H1 (cell line): Measurements from ENCODE around the gene MMP7. TPM values are rescaled to one million over a fixed set of nuclear protein-coding genes. Genes with fewer than 3 reads are reported as not detected.

ENCODE experiments used
- BACH1 ChIP-seq: IDR thresholded peaks from 2 replicates; pipeline ENCODE4 v1.6.1; 2012; ENCODE audit warnings: low read length, improper control_type of control experiment
- CBX8 ChIP-seq: fragments of 300-800, 300-1000 bp; sonication (generic); IDR thresholded peaks from 2 replicates; pipeline ENCODE4 v1.7.1; 2016; ENCODE audit warnings: low read depth, low read length, borderline replicate concordance
- FOSL1 ChIP-seq: IDR thresholded peaks from 2 replicates; pipeline ENCODE4 v1.6.1; 2011; ENCODE audit warnings: mild to moderate bottlenecking, low read depth, low read length, moderate library complexity; ENCODE audit not compliant: insufficient read depth
- GABPA ChIP-seq: IDR thresholded peaks from 2 replicates; pipeline ENCODE4 v1.6.1; 2011; ENCODE audit warnings: mild to moderate bottlenecking, low read length, moderate library complexity, borderline replicate concordance; ENCODE audit not compliant: insufficient read depth
- GTF2F1 ChIP-seq: IDR thresholded peaks from 2 replicates; pipeline ENCODE4 v1.6.1; 2012; ENCODE audit warnings: low read depth, low read length, improper control_type of control experiment, borderline replicate concordance
- NRF1 ChIP-seq: IDR thresholded peaks from 2 replicates; pipeline ENCODE4 v1.6.1; 2011; ENCODE audit warnings: mild to moderate bottlenecking, low read depth, low read length, improper control_type of control experiment
- TCF12 ChIP-seq: IDR thresholded peaks from 2 replicates; pipeline ENCODE4 v1.6.1; 2011; ENCODE audit warnings: low read depth, mild to moderate bottlenecking, low read length
- polyA plus RNA-seq, 7 experiments: library from polyadenylated mRNA; depleted of rRNA in 3 of 7; stranded (reverse) in 5 of 7; unstranded in 2 of 7; fragments of >200 nt in 5 of 7; fragments of 200-250 nt in 2 of 7; gene quantifications; 1 replicate in 5 of 7; 2 replicates in 1 of 7; 4 replicates in 1 of 7; pipeline versions ENCODE4 v1.2.1 to v1.2.3, GENCODE V29; 2011 to 2013; ENCODE audit warnings: missing spikeins in 2 of 7, mixed read lengths in 2 of 7
- total RNA-seq: library from RNA; stranded (reverse); fragmentation: NEBNext Ultra II Directional; extraction: Animal tissue kit (Norgen Biotek cat#: 25700); gene quantifications from 2 replicates; pipeline ENCODE4 v1.2.1, GENCODE V29; 2021
- TF ChIP-seq, protein P1 (sequence below): fragments of 300-600 bp; sonication (generic); IDR thresholded peaks from 2 replicates; pipeline ENCODE4 v1.7.1; 2012; ENCODE audit warnings: low read length, moderate library complexity, mild to moderate bottlenecking, inconsistent platforms; ENCODE audit not compliant: insufficient replicate concordance
- TF ChIP-seq, protein P2 (sequence below): IDR thresholded peaks from 2 replicates; pipeline ENCODE4 v1.6.1; 2012; ENCODE audit warnings: inconsistent platforms

Gene MMP7
- total and polyA plus RNA-seq, 2 of the 8 experiments (the other 6 are each of a cell fraction or from before 2014, with no cell fraction given), result not detected

DNA sequence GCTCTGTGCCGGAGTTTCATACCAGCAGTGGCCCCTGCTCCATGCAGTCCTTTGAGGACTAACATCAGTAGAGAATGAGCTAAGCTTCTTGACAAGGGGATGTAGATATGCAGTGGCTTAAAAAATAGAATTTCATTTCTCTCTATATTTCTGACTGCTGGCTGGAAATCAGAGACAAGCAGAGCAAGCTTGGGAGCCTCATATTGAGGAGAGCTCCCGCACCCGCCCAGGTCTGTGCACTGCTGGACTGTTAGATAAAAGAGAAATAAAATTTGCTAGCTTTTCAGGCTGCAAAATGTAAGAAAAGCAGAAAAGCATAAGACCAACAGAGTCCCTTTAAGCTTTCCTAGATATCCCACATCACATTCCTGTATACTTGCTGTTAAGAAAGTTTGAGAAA, 31.4 kb downstream of the MMP7 start (continued):
- TF ChIP-seq, protein P1, sequence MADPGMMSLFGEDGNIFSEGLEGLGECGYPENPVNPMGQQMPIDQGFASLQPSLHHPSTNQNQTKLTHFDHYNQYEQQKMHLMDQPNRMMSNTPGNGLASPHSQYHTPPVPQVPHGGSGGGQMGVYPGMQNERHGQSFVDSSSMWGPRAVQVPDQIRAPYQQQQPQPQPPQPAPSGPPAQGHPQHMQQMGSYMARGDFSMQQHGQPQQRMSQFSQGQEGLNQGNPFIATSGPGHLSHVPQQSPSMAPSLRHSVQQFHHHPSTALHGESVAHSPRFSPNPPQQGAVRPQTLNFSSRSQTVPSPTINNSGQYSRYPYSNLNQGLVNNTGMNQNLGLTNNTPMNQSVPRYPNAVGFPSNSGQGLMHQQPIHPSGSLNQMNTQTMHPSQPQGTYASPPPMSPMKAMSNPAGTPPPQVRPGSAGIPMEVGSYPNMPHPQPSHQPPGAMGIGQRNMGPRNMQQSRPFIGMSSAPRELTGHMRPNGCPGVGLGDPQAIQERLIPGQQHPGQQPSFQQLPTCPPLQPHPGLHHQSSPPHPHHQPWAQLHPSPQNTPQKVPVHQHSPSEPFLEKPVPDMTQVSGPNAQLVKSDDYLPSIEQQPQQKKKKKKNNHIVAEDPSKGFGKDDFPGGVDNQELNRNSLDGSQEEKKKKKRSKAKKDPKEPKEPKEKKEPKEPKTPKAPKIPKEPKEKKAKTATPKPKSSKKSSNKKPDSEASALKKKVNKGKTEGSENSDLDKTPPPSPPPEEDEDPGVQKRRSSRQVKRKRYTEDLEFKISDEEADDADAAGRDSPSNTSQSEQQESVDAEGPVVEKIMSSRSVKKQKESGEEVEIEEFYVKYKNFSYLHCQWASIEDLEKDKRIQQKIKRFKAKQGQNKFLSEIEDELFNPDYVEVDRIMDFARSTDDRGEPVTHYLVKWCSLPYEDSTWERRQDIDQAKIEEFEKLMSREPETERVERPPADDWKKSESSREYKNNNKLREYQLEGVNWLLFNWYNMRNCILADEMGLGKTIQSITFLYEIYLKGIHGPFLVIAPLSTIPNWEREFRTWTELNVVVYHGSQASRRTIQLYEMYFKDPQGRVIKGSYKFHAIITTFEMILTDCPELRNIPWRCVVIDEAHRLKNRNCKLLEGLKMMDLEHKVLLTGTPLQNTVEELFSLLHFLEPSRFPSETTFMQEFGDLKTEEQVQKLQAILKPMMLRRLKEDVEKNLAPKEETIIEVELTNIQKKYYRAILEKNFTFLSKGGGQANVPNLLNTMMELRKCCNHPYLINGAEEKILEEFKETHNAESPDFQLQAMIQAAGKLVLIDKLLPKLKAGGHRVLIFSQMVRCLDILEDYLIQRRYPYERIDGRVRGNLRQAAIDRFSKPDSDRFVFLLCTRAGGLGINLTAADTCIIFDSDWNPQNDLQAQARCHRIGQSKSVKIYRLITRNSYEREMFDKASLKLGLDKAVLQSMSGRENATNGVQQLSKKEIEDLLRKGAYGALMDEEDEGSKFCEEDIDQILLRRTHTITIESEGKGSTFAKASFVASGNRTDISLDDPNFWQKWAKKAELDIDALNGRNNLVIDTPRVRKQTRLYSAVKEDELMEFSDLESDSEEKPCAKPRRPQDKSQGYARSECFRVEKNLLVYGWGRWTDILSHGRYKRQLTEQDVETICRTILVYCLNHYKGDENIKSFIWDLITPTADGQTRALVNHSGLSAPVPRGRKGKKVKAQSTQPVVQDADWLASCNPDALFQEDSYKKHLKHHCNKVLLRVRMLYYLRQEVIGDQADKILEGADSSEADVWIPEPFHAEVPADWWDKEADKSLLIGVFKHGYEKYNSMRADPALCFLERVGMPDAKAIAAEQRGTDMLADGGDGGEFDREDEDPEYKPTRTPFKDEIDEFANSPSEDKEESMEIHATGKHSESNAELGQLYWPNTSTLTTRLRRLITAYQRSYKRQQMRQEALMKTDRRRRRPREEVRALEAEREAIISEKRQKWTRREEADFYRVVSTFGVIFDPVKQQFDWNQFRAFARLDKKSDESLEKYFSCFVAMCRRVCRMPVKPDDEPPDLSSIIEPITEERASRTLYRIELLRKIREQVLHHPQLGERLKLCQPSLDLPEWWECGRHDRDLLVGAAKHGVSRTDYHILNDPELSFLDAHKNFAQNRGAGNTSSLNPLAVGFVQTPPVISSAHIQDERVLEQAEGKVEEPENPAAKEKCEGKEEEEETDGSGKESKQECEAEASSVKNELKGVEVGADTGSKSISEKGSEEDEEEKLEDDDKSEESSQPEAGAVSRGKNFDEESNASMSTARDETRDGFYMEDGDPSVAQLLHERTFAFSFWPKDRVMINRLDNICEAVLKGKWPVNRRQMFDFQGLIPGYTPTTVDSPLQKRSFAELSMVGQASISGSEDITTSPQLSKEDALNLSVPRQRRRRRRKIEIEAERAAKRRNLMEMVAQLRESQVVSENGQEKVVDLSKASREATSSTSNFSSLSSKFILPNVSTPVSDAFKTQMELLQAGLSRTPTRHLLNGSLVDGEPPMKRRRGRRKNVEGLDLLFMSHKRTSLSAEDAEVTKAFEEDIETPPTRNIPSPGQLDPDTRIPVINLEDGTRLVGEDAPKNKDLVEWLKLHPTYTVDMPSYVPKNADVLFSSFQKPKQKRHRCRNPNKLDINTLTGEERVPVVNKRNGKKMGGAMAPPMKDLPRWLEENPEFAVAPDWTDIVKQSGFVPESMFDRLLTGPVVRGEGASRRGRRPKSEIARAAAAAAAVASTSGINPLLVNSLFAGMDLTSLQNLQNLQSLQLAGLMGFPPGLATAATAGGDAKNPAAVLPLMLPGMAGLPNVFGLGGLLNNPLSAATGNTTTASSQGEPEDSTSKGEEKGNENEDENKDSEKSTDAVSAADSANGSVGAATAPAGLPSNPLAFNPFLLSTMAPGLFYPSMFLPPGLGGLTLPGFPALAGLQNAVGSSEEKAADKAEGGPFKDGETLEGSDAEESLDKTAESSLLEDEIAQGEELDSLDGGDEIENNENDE, result no peak
- TF ChIP-seq TCF12 (no peak), GTF2F1 (no peak), NRF1 (no peak), FOSL1 (no peak), BACH1 (no peak), GABPA (no peak), CBX8 (no peak)
- TF ChIP-seq, protein P2, sequence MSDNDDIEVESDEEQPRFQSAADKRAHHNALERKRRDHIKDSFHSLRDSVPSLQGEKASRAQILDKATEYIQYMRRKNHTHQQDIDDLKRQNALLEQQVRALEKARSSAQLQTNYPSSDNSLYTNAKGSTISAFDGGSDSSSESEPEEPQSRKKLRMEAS, result no peak
